ENCODE measurements around the gene PCDHGA1. TPM values are rescaled to one million over a fixed set of nuclear protein-coding genes. Genes with fewer than 3 reads are reported as not detected.
"Not testable (repeated sequence)": the region's sequence is repeated elsewhere in the genome, so short reads cannot be mapped to it uniquely, and the experiment has no call there.

Gene PCDHGA1
- total RNA-seq, 4 donors from 2014 or later: 0.65 to 0.97 (median 0.71) TPM

GRCh38 chr5:141427783-141428426 is 97.6 kb downstream of the PCDHGA1 start:
- no peak overlapping the region for H3K4me3 ChIP-seq
- H3K36me3 ChIP-seq: no peaks in the 10 kb centered on the region
- in situ Hi-C loops (cut with MboI; ENCODE audit: low sequenced_read_pairs in 4 of 4): loop anchor here in 2 of 4 donors (10.0 kb wide), 1 partner anchor 127 kb away; no protein-coding TSS in a partner anchor
- no peak for TF ChIP-seq POLR2A (IDR thresholded peaks at IDR 0.05)
- TF ChIP-seq CTCF (IDR thresholded peaks at IDR 0.05 in 4 of 5, conservative IDR thresholded peaks at IDR 0.05 in 1 of 5): no peak
- H3K9me3 ChIP-seq: no peaks in the 10 kb centered on the region
- H3K27me3 ChIP-seq: no peaks in the 10 kb centered on the region
- intact Hi-C loops (cut with DNase I; ENCODE audit: low total_unique reads): no loop called here
- H3K27ac ChIP-seq: no peak overlapping the region
- ATAC-seq: no peak
- H3K4me1 ChIP-seq: peaks cover 0 to 26% of the 10 kb centered on the region in 2 donors
- no peak for DNase-seq

- TF ChIP-seq POLR2A (IDR thresholded peaks at IDR 0.05): no peak
- peak; percentile 52 to 71 (median 55) for TF ChIP-seq CTCF (IDR thresholded peaks at IDR 0.05 in 4 of 5, conservative IDR thresholded peaks at IDR 0.05 in 1 of 5)
- intact Hi-C loops (cut with DNase I; ENCODE audit: low total_unique reads): loop anchor here (1.0 to 2.0 kb wide), 2 partner anchors 46 to 94 kb away; no protein-coding TSS in a partner anchor
Observed at GRCh38 chr5:141430332-141431113, 100.2 kb downstream of the PCDHGA1 start, which contains the start of gene PCDHGA12. Gene PCDHGA12 (plus strand): TSS chr5:141430507. CDS start chr5:141430760, 253 bp downstream.

GRCh38 chr5:141431286-141431685 is 101.0 kb downstream of the PCDHGA1 start:
- H3K4me3 ChIP-seq: peak overlapping the region; percentile 39 to 48 (median 40)
- TF ChIP-seq CTCF (IDR thresholded peaks at IDR 0.05 in 4 of 5, conservative IDR thresholded peaks at IDR 0.05 in 1 of 5) (no peak), POLR2A (IDR thresholded peaks at IDR 0.05) (no peak)
- intact Hi-C loops (cut with DNase I; ENCODE audit: low total_unique reads) (loop anchor here (2.0 kb wide), 1 partner anchor 46 kb away; no protein-coding TSS in a partner anchor), in situ Hi-C loops (cut with MboI; ENCODE audit: low sequenced_read_pairs in 4 of 4) (no loop called here)
- no peak for DNase-seq
- no peaks in the 10 kb centered on the region for H3K27me3 ChIP-seq
- peak overlapping the region in 3 of 4 donors; percentile 33 to 62 (median 46) for H3K27ac ChIP-seq
- no peaks in the 10 kb centered on the region for H3K36me3 ChIP-seq
- ATAC-seq: peak in 1 of 2 donors; percentile 43
- H3K4me1 ChIP-seq: peaks cover 0 to 10% of the 10 kb centered on the region in 2 donors
- H3K9me3 ChIP-seq: no peaks in the 10 kb centered on the region

More at GRCh38 chr5:141430332-141431113, 100.2 kb downstream of the PCDHGA1 start, which contains the start of gene PCDHGA12:
- Histone ChIP-seq H3K9me3 (no peaks in the 10 kb centered on the region), H3K36me3 (no peaks in the 10 kb centered on the region), H3K27ac (peak within 1 kb of the TSS; percentile 33 to 62 (median 46)), H3K4me1 (peaks cover 0 to 10% of the 10 kb centered on the region in 2 donors), H3K4me3 (peak within 1 kb of the TSS; percentile 39 to 48 (median 40)), H3K27me3 (no peaks in the 10 kb centered on the region)
- DNase-seq (peak; percentile 62 to 78), ATAC-seq (peak; percentile 89 to 97)
- in situ Hi-C loops (cut with MboI; ENCODE audit: low sequenced_read_pairs in 4 of 4): no loop called here

GRCh38 chr5:141432308-141432707 is 102.0 kb downstream of the PCDHGA1 start:
- H3K4me1 ChIP-seq; DNase-seq; H3K9me3 ChIP-seq; in situ Hi-C loops (cut with MboI; ENCODE audit: low sequenced_read_pairs in 4 of 4); intact Hi-C loops (cut with DNase I; ENCODE audit: low total_unique reads); ATAC-seq; H3K27ac ChIP-seq; H3K36me3 ChIP-seq; H3K27me3 ChIP-seq: not testable (repeated sequence)
- H3K4me3 ChIP-seq: peak overlapping the region in 1 of 4 donors; percentile 40

- H3K9me3 ChIP-seq; ATAC-seq; intact Hi-C loops (cut with DNase I; ENCODE audit: low total_unique reads); H3K27me3 ChIP-seq; H3K4me1 ChIP-seq; H3K4me3 ChIP-seq; H3K27ac ChIP-seq; H3K36me3 ChIP-seq; DNase-seq; in situ Hi-C loops (cut with MboI; ENCODE audit: low sequenced_read_pairs in 4 of 4): not testable (repeated sequence)
Observed at GRCh38 chr5:141432726-141433125, 102.4 kb downstream of the PCDHGA1 start.
